HepG2 (cell line): ENCODE data around the gene KIF26B. TPM values are rescaled to one million over a fixed set of nuclear protein-coding genes. Genes with fewer than 3 reads are reported as not detected.

Experiments
- AGO2 ChIP-seq: fragments of 200-400 bp; formaldehyde crosslinking; optimal IDR thresholded peaks from 2 replicates; pipeline ENCODE3; 2017; ENCODE audit warnings: mild to moderate bottlenecking, low read depth, low read length, moderate library complexity
- CBFB ChIP-seq: sonication (generic); formaldehyde crosslinking; IDR thresholded peaks from 2 replicates; pipeline ENCODE4 v1.4.0; 2020; ENCODE audit warnings: missing genetic modification reagents
- CBX2 ChIP-seq, 2 experiments: fragments of 200-600 bp in 1 of 2; sonication (generic); formaldehyde crosslinking in 1 of 2; IDR thresholded peaks; 2 replicates each; pipeline versions ENCODE4 v1.7.0 to v1.8.1; 2018 to 2022; ENCODE audit warnings: low read depth in 2 of 2, low read length in 1 of 2, mild to moderate bottlenecking in 1 of 2, missing genetic modification reagents in 1 of 2
- ELF4 ChIP-seq: sonication (generic); formaldehyde crosslinking; IDR thresholded peaks from 2 replicates; pipeline ENCODE4 v1.5.0; 2020; ENCODE audit warnings: missing genetic modification reagents, mild to moderate bottlenecking, moderate library complexity, borderline replicate concordance
- ESRRA ChIP-seq: sonication (generic); formaldehyde crosslinking; IDR thresholded peaks from 2 replicates; pipeline ENCODE4 v1.5.1; 2020; ENCODE audit warnings: mild to moderate bottlenecking, low read depth, missing genetic modification reagents
- HHEX ChIP-seq: IDR thresholded peaks from 2 replicates; pipeline ENCODE4 v1.6.1; 2016; ENCODE audit warnings: control low read depth
- HOXA5 ChIP-seq: sonication (generic); formaldehyde crosslinking; IDR thresholded peaks from 2 replicates; pipeline ENCODE4 v1.4.0; 2020; ENCODE audit warnings: missing genetic modification reagents
- SNAI1 ChIP-seq: sonication (generic); formaldehyde crosslinking; IDR thresholded peaks from 2 replicates; pipeline ENCODE4 v1.5.0; 2020; ENCODE audit warnings: mild to moderate bottlenecking, missing genetic modification reagents, borderline replicate concordance
- SNRNP70 ChIP-seq: fragments of 200-400 bp; formaldehyde crosslinking; IDR thresholded peaks from 2 replicates; pipeline ENCODE4 v1.6.1; 2017; ENCODE audit warnings: mild to moderate bottlenecking, low read depth, low read length, moderate library complexity
- SRSF1 ChIP-seq: fragments of 200-400 bp; formaldehyde crosslinking; optimal IDR thresholded peaks from 2 replicates; pipeline ENCODE3; 2017; ENCODE audit warnings: mild to moderate bottlenecking, low read depth, low read length, moderate library complexity
- TEAD2 ChIP-seq: sonication (generic); formaldehyde crosslinking; IDR thresholded peaks from 2 replicates; pipeline ENCODE4 v1.9.0; 2021; ENCODE audit warnings: missing genetic modification reagents
- TOE1 ChIP-seq: sonication (generic); formaldehyde crosslinking; IDR thresholded peaks from 2 replicates; pipeline ENCODE4 v1.4.0; 2020; ENCODE audit warnings: mild to moderate bottlenecking, missing genetic modification reagents
- TP53 ChIP-seq: sonication (generic); formaldehyde crosslinking; conservative IDR thresholded peaks from 2 replicates; pipeline ENCODE4 v1.4.0; 2020; ENCODE audit warnings: missing genetic modification reagents
- ZNF3 ChIP-seq: IDR thresholded peaks from 2 replicates; pipeline ENCODE4 v1.7.0; 2017; ENCODE audit warnings: inconsistent platforms
- ZNF350 ChIP-seq: sonication (generic); formaldehyde crosslinking; IDR thresholded peaks from 2 replicates; pipeline ENCODE4 v1.4.0; 2020; ENCODE audit warnings: mild to moderate bottlenecking, low read depth, missing genetic modification reagents, borderline replicate concordance
- ZNF569 ChIP-seq: sonication (generic); formaldehyde crosslinking; IDR thresholded peaks from 2 replicates; pipeline ENCODE4 v1.5.0; 2020; ENCODE audit warnings: mild to moderate bottlenecking, missing genetic modification reagents, moderate library complexity, borderline replicate concordance
- polyA plus RNA-seq, 8 experiments: library from polyadenylated mRNA; depleted of rRNA in 3 of 8; stranded (reverse) in 7 of 8; unstranded in 1 of 8; fragments of >200 nt; fragmentation: Illumina TruSeq in 4 of 8; extraction: Trizol in 4 of 8; gene quantifications; 2 replicates each; pipeline versions ENCODE4 v1.2.1 to v1.2.3, GENCODE V29; 2011 to 2016; ENCODE audit warnings: low read depth in 4 of 8, missing spikeins in 1 of 8, mixed read lengths in 1 of 8; ENCODE audit not compliant: insufficient read depth in 1 of 8
- total RNA-seq, 5 experiments: library from RNA; depleted of rRNA; stranded (reverse); fragments of >200 nt; fragmentation: Illumina TruSeq; extraction: Trizol; gene quantifications; 2 replicates each; pipeline ENCODE4 v1.2.3, GENCODE V29; 2016; ENCODE audit warnings: low read depth in 1 of 5
- TF ChIP-seq, protein P1 (sequence below): sonication (generic); formaldehyde crosslinking; IDR thresholded peaks from 2 replicates; pipeline ENCODE4 v1.4.0; 2020; ENCODE audit warnings: missing genetic modification reagents
- TF ChIP-seq, protein P2 (sequence below): IDR thresholded peaks from 2 replicates; pipeline ENCODE4 v1.4.0; 2020; ENCODE audit warnings: mild to moderate bottlenecking, missing genetic modification reagents
- TF ChIP-seq, protein P3 (sequence below): sonication (generic); formaldehyde crosslinking; IDR thresholded peaks from 2 replicates; pipeline ENCODE4 v1.4.0; 2020; ENCODE audit warnings: missing genetic modification reagents
- TF ChIP-seq, protein P4 (sequence below): sonication (generic); formaldehyde crosslinking; IDR thresholded peaks from 2 replicates; pipeline ENCODE4 v1.9.0; 2022; ENCODE audit warnings: low read depth, missing genetic modification reagents

The KIF26B gene
- total and polyA plus RNA-seq, 2 of the 13 experiments (the other 11 are each of a cell fraction or from before 2014, with no cell fraction given): 0.08 to 0.09 TPM

DNA sequence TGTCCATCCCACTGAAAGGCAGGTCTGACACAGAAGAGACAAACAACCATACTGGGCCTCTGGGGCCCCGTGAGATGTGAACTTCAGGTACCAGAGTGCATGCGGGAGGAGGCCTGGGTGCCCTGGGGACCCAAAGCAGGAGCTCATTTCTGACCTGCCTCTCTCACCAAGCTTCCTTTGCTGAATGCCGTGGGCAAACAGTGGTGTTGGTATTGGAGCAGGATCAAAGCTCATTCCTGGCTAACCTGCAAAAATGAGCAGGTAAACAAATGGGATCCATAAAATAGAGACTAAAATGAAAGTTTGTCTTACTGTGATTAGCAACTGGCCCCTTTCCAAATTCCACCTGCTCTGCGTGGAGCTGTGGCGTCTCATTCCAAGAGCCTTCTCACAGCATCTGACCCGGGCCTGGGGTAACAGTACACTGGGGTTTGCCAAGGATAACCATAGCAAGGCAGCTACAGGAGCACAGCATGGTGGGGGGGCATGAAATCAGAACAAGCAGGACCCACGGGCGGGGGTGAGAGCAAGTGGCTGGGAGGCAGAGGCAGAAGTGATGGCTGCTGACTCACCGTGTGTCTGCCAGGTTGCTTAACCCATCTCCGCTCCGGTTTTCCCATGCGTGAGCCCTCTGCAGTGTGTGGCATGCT is 103.6 kb downstream of the KIF26B start (continued):
- TF ChIP-seq, protein P1, sequence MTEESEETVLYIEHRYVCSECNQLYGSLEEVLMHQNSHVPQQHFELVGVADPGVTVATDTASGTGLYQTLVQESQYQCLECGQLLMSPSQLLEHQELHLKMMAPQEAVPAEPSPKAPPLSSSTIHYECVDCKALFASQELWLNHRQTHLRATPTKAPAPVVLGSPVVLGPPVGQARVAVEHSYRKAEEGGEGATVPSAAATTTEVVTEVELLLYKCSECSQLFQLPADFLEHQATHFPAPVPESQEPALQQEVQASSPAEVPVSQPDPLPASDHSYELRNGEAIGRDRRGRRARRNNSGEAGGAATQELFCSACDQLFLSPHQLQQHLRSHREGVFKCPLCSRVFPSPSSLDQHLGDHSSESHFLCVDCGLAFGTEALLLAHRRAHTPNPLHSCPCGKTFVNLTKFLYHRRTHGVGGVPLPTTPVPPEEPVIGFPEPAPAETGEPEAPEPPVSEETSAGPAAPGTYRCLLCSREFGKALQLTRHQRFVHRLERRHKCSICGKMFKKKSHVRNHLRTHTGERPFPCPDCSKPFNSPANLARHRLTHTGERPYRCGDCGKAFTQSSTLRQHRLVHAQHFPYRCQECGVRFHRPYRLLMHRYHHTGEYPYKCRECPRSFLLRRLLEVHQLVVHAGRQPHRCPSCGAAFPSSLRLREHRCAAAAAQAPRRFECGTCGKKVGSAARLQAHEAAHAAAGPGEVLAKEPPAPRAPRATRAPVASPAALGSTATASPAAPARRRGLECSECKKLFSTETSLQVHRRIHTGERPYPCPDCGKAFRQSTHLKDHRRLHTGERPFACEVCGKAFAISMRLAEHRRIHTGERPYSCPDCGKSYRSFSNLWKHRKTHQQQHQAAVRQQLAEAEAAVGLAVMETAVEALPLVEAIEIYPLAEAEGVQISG (CRISPR knock-in tag): 0 out of 2 replicates have a peak, but pooled peaks have one; percentile 18
- TF ChIP-seq SNAI1 (CRISPR knock-in tag): peak; percentile 79; the same call in 1 of the 2 replicates
- TF ChIP-seq, protein P2, sequence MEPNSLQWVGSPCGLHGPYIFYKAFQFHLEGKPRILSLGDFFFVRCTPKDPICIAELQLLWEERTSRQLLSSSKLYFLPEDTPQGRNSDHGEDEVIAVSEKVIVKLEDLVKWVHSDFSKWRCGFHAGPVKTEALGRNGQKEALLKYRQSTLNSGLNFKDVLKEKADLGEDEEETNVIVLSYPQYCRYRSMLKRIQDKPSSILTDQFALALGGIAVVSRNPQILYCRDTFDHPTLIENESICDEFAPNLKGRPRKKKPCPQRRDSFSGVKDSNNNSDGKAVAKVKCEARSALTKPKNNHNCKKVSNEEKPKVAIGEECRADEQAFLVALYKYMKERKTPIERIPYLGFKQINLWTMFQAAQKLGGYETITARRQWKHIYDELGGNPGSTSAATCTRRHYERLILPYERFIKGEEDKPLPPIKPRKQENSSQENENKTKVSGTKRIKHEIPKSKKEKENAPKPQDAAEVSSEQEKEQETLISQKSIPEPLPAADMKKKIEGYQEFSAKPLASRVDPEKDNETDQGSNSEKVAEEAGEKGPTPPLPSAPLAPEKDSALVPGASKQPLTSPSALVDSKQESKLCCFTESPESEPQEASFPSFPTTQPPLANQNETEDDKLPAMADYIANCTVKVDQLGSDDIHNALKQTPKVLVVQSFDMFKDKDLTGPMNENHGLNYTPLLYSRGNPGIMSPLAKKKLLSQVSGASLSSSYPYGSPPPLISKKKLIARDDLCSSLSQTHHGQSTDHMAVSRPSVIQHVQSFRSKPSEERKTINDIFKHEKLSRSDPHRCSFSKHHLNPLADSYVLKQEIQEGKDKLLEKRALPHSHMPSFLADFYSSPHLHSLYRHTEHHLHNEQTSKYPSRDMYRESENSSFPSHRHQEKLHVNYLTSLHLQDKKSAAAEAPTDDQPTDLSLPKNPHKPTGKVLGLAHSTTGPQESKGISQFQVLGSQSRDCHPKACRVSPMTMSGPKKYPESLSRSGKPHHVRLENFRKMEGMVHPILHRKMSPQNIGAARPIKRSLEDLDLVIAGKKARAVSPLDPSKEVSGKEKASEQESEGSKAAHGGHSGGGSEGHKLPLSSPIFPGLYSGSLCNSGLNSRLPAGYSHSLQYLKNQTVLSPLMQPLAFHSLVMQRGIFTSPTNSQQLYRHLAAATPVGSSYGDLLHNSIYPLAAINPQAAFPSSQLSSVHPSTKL (CRISPR knock-in tag): peak; percentile 83
- no peak for TF ChIP-seq TEAD2
- TF ChIP-seq TOE1 (CRISPR knock-in tag): no peak
- no peak for TF ChIP-seq HOXA5 (CRISPR knock-in tag)
- no peak for TF ChIP-seq ZNF350 (CRISPR knock-in tag)
- no peak for TF ChIP-seq CBX2 (IDR thresholded peaks at IDR 0.05; ENCODE audit: low read depth, low read length)
- TF ChIP-seq CBX2 (CRISPR knock-in tag; IDR thresholded peaks at IDR 0.05; ENCODE audit: low read depth): no peak
- TF ChIP-seq HHEX (CRISPR knock-in tag): peak; percentile 64; the same call in 1 of the 2 replicates
- no peak for TF ChIP-seq ZNF3 (CRISPR knock-in tag)
- no peak for TF ChIP-seq ZNF569 (CRISPR knock-in tag)
- TF ChIP-seq AGO2: no peak
- no peak for TF ChIP-seq CBFB (CRISPR knock-in tag)
- TF ChIP-seq, protein P3, sequence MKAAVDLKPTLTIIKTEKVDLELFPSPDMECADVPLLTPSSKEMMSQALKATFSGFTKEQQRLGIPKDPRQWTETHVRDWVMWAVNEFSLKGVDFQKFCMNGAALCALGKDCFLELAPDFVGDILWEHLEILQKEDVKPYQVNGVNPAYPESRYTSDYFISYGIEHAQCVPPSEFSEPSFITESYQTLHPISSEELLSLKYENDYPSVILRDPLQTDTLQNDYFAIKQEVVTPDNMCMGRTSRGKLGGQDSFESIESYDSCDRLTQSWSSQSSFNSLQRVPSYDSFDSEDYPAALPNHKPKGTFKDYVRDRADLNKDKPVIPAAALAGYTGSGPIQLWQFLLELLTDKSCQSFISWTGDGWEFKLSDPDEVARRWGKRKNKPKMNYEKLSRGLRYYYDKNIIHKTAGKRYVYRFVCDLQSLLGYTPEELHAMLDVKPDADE (CRISPR knock-in tag): no peak
- TF ChIP-seq SRSF1: no peak
- TF ChIP-seq ELF4 (CRISPR knock-in tag): no peak
- TF ChIP-seq TP53 (CRISPR knock-in tag): no peak
- TF ChIP-seq, protein P4, sequence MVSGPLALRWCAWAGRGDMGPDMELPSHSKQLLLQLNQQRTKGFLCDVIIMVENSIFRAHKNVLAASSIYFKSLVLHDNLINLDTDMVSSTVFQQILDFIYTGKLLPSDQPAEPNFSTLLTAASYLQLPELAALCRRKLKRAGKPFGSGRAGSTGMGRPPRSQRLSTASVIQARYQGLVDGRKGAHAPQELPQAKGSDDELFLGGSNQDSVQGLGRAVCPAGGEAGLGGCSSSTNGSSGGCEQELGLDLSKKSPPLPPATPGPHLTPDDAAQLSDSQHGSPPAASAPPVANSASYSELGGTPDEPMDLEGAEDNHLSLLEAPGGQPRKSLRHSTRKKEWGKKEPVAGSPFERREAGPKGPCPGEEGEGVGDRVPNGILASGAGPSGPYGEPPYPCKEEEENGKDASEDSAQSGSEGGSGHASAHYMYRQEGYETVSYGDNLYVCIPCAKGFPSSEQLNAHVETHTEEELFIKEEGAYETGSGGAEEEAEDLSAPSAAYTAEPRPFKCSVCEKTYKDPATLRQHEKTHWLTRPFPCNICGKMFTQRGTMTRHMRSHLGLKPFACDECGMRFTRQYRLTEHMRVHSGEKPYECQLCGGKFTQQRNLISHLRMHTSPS (CRISPR knock-in tag): peak; percentile 42; the same call in 1 of the 2 replicates
- no peak for TF ChIP-seq SNRNP70
- no peak for TF ChIP-seq ESRRA (CRISPR knock-in tag)
